Measurements from ENCODE around the gene IRX6. TPM values are rescaled to one million over a fixed set of nuclear protein-coding genes. Genes with fewer than 3 reads are reported as not detected.

IRX6 gene
- total and polyA plus RNA-seq, 2 donors (not counting 3 experiments of a cell fraction or from before 2014, with no cell fraction given): not detected

DNA sequence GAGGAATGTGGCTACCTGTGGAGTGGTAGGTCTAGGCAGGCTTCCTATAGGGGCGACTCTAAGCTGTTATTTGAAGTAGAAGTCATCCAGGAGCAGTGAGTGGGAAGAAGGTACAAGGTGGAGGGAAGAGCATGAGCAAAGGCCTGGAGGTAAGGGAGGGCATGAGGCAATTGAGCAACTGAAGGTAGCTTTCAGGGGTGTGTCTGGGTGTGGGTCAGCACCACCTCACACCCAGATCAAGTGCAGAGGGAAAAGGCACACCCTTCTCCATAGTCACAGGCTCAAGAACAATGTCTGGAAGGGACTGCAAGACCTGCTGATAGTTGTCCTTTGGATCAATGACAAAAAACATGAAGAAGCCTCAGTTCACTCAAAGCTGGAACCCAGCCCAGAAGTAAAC is 46.5 kb upstream of the IRX6 start:
- no peaks in the 10 kb centered on the region for H3K79me2 ChIP-seq (ENCODE audit: control insufficient read depth, insufficient read depth, low read length)
- POLR2A ChIA-PET: no interaction called here
- no peaks in the 10 kb centered on the region for H3K36me3 ChIP-seq (ENCODE audit: control insufficient read depth in 2 of 2, extremely low read depth in 1 of 2, insufficient read depth in 2 of 2, low read length in 2 of 2)
- no peaks in the 10 kb centered on the region for H3K27me3 ChIP-seq (ENCODE audit: control insufficient read depth in 2 of 2, insufficient read depth in 2 of 2, low read length in 2 of 2)
- H2AFZ ChIP-seq (ENCODE audit: low read depth, low read length): no peak overlapping the region
- H3K9me3 ChIP-seq (replicated peaks; ENCODE audit: control insufficient read depth, insufficient read depth, low read length): no peaks in the 10 kb centered on the region
- BruUV-seq (replicated peaks): no TSS peak
- no peak for FAIRE-seq
- no peak overlapping the region for H3K4me2 ChIP-seq (ENCODE audit: insufficient read depth, low read length)
- CTCF ChIA-PET: no interaction called here
- H3K4me3 ChIP-seq (replicated peaks in 1 of 3; ENCODE audit: insufficient read depth in 1 of 3, low read depth in 1 of 3, low read length in 3 of 3): no peak overlapping the region
- H3K27ac ChIP-seq (ENCODE audit: insufficient read depth, low read depth, low read length): no peak overlapping the region
- H4K20me1 ChIP-seq (replicated peaks; ENCODE audit: control insufficient read depth, extremely low read depth, insufficient read depth, low read length): no peaks in the 10 kb centered on the region
- TF ChIP-seq, protein P1, sequence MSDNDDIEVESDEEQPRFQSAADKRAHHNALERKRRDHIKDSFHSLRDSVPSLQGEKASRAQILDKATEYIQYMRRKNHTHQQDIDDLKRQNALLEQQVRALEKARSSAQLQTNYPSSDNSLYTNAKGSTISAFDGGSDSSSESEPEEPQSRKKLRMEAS (IDR thresholded peaks at IDR 0.05; ENCODE audit: insufficient read depth, insufficient read length): no peak
- no peak for TF ChIP-seq MYC (IDR thresholded peaks at IDR 0.05; ENCODE audit: low read depth, low read length)
- no peak for TF ChIP-seq JUN (IDR thresholded peaks at IDR 0.05; ENCODE audit: borderline replicate concordance, insufficient read depth, insufficient read length, low read depth)
- TF ChIP-seq, protein P2, sequence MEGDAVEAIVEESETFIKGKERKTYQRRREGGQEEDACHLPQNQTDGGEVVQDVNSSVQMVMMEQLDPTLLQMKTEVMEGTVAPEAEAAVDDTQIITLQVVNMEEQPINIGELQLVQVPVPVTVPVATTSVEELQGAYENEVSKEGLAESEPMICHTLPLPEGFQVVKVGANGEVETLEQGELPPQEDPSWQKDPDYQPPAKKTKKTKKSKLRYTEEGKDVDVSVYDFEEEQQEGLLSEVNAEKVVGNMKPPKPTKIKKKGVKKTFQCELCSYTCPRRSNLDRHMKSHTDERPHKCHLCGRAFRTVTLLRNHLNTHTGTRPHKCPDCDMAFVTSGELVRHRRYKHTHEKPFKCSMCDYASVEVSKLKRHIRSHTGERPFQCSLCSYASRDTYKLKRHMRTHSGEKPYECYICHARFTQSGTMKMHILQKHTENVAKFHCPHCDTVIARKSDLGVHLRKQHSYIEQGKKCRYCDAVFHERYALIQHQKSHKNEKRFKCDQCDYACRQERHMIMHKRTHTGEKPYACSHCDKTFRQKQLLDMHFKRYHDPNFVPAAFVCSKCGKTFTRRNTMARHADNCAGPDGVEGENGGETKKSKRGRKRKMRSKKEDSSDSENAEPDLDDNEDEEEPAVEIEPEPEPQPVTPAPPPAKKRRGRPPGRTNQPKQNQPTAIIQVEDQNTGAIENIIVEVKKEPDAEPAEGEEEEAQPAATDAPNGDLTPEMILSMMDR (IDR thresholded peaks at IDR 0.05; ENCODE audit: extremely low read depth in 1 of 2, insufficient read depth in 1 of 2, low read depth in 1 of 2, low read length in 2 of 2): no peak
- TF ChIP-seq GATA2 (IDR thresholded peaks at IDR 0.05; ENCODE audit: insufficient read depth, insufficient read length, low read depth, low read length): no peak
- no peak for TF ChIP-seq EZH2 (IDR thresholded peaks at IDR 0.05; ENCODE audit: borderline replicate concordance, low read depth, low read length, severe bottlenecking)
- DNase-seq (ENCODE audit: low read depth, low spot score): no peak
- dilution Hi-C loops (cut with MboI; ENCODE audit: extremely low pct_ligation_motif_present, low sequenced_read_pairs): no loop called here
- no peak overlapping the region for H3K9ac ChIP-seq (replicated peaks; ENCODE audit: extremely low read depth, insufficient read depth, low read length)
- intact Hi-C loops (cut with micrococcal nuclease): no loop called here
- no peaks in the 10 kb centered on the region for H3K4me1 ChIP-seq (ENCODE audit: control insufficient read depth, extremely low read depth, insufficient read depth, low read length)
- no peaks in the 10 kb centered on the region for H3K9me1 ChIP-seq (replicated peaks; ENCODE audit: control insufficient read depth, extremely low read depth, insufficient read depth, low read length)

DNA sequence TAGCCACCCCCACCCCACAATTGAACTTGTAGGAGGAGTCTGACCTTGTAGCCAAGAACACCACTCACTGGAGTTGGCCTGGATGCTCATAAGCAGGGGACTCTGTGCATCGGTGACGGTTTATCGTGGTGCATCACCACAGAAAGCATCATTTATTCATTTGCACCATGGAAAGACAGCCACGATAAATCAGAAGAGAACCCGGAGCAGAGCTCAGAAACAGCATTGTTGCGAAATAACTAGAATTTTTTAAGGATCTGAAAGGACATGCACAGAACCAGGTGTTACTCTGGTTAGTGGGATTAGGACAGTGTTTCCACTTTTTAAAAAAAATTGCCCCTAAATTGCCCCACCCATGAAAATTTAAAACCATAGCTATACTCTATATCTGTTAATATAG is 44.4 kb upstream of the IRX6 start:
- H3K79me2 ChIP-seq (ENCODE audit: control insufficient read depth, insufficient read depth, low read length): no peaks in the 10 kb centered on the region
- DNase-seq (ENCODE audit: low read depth, low spot score) (no peak), FAIRE-seq (no peak)
- no peak overlapping the region for H3K9ac ChIP-seq (replicated peaks; ENCODE audit: extremely low read depth, insufficient read depth, low read length)
- POLR2A ChIA-PET: no interaction called here
- intact Hi-C loops (cut with micrococcal nuclease): no loop called here
- dilution Hi-C loops (cut with MboI; ENCODE audit: extremely low pct_ligation_motif_present, low sequenced_read_pairs): no loop called here
- no peaks in the 10 kb centered on the region for H3K9me1 ChIP-seq (replicated peaks; ENCODE audit: control insufficient read depth, extremely low read depth, insufficient read depth, low read length)
- H3K4me1 ChIP-seq (ENCODE audit: control insufficient read depth, extremely low read depth, insufficient read depth, low read length): no peaks in the 10 kb centered on the region
- no peaks in the 10 kb centered on the region for H3K9me3 ChIP-seq (replicated peaks; ENCODE audit: control insufficient read depth, insufficient read depth, low read length)
- no peaks in the 10 kb centered on the region for H4K20me1 ChIP-seq (replicated peaks; ENCODE audit: control insufficient read depth, extremely low read depth, insufficient read depth, low read length)
- H3K4me3 ChIP-seq (replicated peaks in 1 of 3; ENCODE audit: insufficient read depth in 1 of 3, low read depth in 1 of 3, low read length in 3 of 3): no peak overlapping the region
- CTCF ChIA-PET: no interaction called here
- no peaks in the 10 kb centered on the region for H3K27me3 ChIP-seq (ENCODE audit: control insufficient read depth in 2 of 2, insufficient read depth in 2 of 2, low read length in 2 of 2)
- no peak overlapping the region for H3K27ac ChIP-seq (ENCODE audit: insufficient read depth, low read depth, low read length)
- TF ChIP-seq JUN (IDR thresholded peaks at IDR 0.05; ENCODE audit: borderline replicate concordance, insufficient read depth, insufficient read length, low read depth) (no peak), POLR2A (IDR thresholded peaks at IDR 0.05; ENCODE audit: low read depth, low read length) (no peak), EZH2 (IDR thresholded peaks at IDR 0.05; ENCODE audit: borderline replicate concordance, low read depth, low read length, severe bottlenecking) (no peak), POLR2AphosphoS5 (IDR thresholded peaks at IDR 0.05; ENCODE audit: insufficient read depth, low read depth, low read length) (no peak), FOS (IDR thresholded peaks at IDR 0.05; ENCODE audit: borderline replicate concordance, insufficient read depth, low read length) (no peak), GATA2 (IDR thresholded peaks at IDR 0.05; ENCODE audit: insufficient read depth, insufficient read length, low read depth, low read length) (no peak), MYC (IDR thresholded peaks at IDR 0.05; ENCODE audit: low read depth, low read length) (no peak)
- TF ChIP-seq, protein P1 (IDR thresholded peaks at IDR 0.05; ENCODE audit: insufficient read depth, insufficient read length): no peak
- TF ChIP-seq, protein P2 (IDR thresholded peaks at IDR 0.05; ENCODE audit: extremely low read depth in 1 of 2, insufficient read depth in 1 of 2, low read depth in 1 of 2, low read length in 2 of 2): no peak
- H3K4me2 ChIP-seq (ENCODE audit: insufficient read depth, low read length): no peak overlapping the region
- no peaks in the 10 kb centered on the region for H3K36me3 ChIP-seq (ENCODE audit: control insufficient read depth in 2 of 2, extremely low read depth in 1 of 2, insufficient read depth in 2 of 2, low read length in 2 of 2)
- BruUV-seq (replicated peaks): no TSS peak
- no peak overlapping the region for H2AFZ ChIP-seq (ENCODE audit: low read depth, low read length)

Measured in endothelial cell of umbilical vein (primary cell).